Upper lobe of left lung (tissue), 6 donors: Measurements from ENCODE around the gene ZNF678. TPM values are rescaled to one million over a fixed set of nuclear protein-coding genes. Genes with fewer than 3 reads are reported as not detected.

ENCODE experiments used
- ATAC-seq, 2 donors: fragments of 200-7000 bp; cut with Tn5 transposase; one replicate each; pipeline ENCODE4 v1.9.1; 2022; ENCODE audit warnings: mild to moderate bottlenecking in 2 of 2, moderate library complexity in 2 of 2; ENCODE audit not compliant: low FRiP score in 2 of 2
- DNase-seq, 2 donors: peaks; one replicate each; pipeline ENCODE4 v3.0.0-alpha.2; 2019 to 2020
- H3K27ac ChIP-seq, 4 donors: fragments of 200-600 bp; sonication (generic); one replicate each; pipeline ENCODE4 v1.5.1; 2016 to 2019
- H3K27me3 ChIP-seq, 4 donors: fragments of 200-600 bp; sonication (generic); one replicate each; pipeline ENCODE4 v1.5.1; 2017 to 2019
- H3K36me3 ChIP-seq, 4 donors: fragments of 200-600 bp; sonication (generic); one replicate each; pipeline ENCODE4 v1.5.1; 2016 to 2019
- H3K4me1 ChIP-seq, 4 donors: fragments of 200-600 bp; sonication (generic); one replicate each; pipeline ENCODE4 v1.5.1; 2018 to 2019
- H3K4me3 ChIP-seq, 4 donors: fragments of 200-600 bp; sonication (generic); one replicate each; pipeline ENCODE4 v1.5.1; 2017 to 2019; ENCODE audit warnings: mild to moderate bottlenecking in 2 of 4, moderate library complexity in 1 of 4
- H3K9me3 ChIP-seq, 4 donors: fragments of 200-600 bp; sonication (generic); one replicate each; pipeline ENCODE4 v1.5.1; 2018 to 2019
- EP300 ChIP-seq, 4 donors: sonication (generic); formaldehyde crosslinking; IDR thresholded peaks; one replicate each; pipeline ENCODE4 v1.5.1; 2017; ENCODE audit warnings: antibody characterized with exemption in 4 of 4, control low read depth in 2 of 4
- POLR2A ChIP-seq, 4 donors: fragments of 450-650 bp; IDR thresholded peaks; one replicate each; pipeline ENCODE4 v1.5.1; 2016 to 2017; ENCODE audit warnings: antibody characterized with exemption in 4 of 4, mild to moderate bottlenecking in 2 of 4
- POLR2AphosphoS5 ChIP-seq, 2 donors: sonication (generic); formaldehyde crosslinking; IDR thresholded peaks; one replicate each; pipeline ENCODE4 v1.5.1; 2017; ENCODE audit warnings: antibody characterized with exemption in 2 of 2
- WGBS, 2 donors: methylation state at CpG; one replicate each; pipeline ENCODE4 v1.1.5; 2017 to 2018; 5-methylcytosine and 5-hydroxymethylcytosine counted together
- total RNA-seq, 6 donors: library from RNA; depleted of rRNA in 4 of 6; stranded (reverse); fragments of >200 nt in 4 of 6; gene quantifications; one replicate each; pipeline versions ENCODE4 v1.1.0 to v1.2.1, GENCODE V29; 2016 to 2021
- TF ChIP-seq, protein P1 (sequence below), 6 experiments: fragments of 450-650 bp in 4 of 6; fragments of 200-600 bp in 2 of 6; sonication (generic) in 2 of 6; IDR thresholded peaks; one replicate each; pipeline ENCODE4 v1.5.1; 2016 to 2019; ENCODE audit warnings: antibody characterized with exemption in 6 of 6
- donor health status: DM: no; HTN: no; CAD: no; lungs with moderate emphysema.
- donor health status: DM: no; HTN: yes; CAD: no; lungs with severe emphysema.

The ZNF678 gene
- total RNA-seq, 6 donors from 2014 or later, result 3.9 to 50.3 (median 7.8) TPM

DNA sequence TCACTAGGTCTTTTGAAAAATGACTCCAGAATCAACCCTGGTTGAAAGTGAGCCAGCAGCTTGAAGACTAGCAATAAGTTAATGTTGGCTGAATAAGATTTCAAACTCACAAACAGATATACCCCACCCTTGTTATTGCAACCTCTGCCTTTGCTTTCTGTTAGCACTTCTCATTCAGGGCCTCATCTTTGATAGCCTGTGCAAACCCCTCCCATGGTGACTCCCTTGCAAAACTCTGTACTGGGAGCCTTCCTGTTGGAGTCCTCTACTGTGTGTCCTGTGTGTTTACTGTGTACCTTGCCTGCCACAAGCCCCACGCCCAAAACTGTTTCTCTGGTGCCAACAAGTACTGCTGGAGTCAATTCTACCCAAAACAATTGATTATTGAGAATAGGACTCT lies 50.2 kb downstream of the ZNF678 start:
- Histone ChIP-seq H3K4me1 (no peaks in the 10 kb centered on the region), H3K9me3 (peaks cover 4 to 77% (median 53%) of the 10 kb centered on the region in 4 donors), H3K27me3 (no peaks in the 10 kb centered on the region), H3K27ac (no peak overlapping the region), H3K36me3 (peaks cover 0 to 17% (median 8%) of the 10 kb centered on the region in 4 donors), H3K4me3 (no peak overlapping the region)
- DNase-seq (no peak), ATAC-seq (no peak)
- TF ChIP-seq, protein P1, sequence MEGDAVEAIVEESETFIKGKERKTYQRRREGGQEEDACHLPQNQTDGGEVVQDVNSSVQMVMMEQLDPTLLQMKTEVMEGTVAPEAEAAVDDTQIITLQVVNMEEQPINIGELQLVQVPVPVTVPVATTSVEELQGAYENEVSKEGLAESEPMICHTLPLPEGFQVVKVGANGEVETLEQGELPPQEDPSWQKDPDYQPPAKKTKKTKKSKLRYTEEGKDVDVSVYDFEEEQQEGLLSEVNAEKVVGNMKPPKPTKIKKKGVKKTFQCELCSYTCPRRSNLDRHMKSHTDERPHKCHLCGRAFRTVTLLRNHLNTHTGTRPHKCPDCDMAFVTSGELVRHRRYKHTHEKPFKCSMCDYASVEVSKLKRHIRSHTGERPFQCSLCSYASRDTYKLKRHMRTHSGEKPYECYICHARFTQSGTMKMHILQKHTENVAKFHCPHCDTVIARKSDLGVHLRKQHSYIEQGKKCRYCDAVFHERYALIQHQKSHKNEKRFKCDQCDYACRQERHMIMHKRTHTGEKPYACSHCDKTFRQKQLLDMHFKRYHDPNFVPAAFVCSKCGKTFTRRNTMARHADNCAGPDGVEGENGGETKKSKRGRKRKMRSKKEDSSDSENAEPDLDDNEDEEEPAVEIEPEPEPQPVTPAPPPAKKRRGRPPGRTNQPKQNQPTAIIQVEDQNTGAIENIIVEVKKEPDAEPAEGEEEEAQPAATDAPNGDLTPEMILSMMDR (IDR thresholded peaks at IDR 0.05), result no peak
- no peak for TF ChIP-seq EP300 (IDR thresholded peaks at IDR 0.05)
- TF ChIP-seq POLR2A (IDR thresholded peaks at IDR 0.05), result no peak
- TF ChIP-seq POLR2AphosphoS5 (IDR thresholded peaks at IDR 0.05), result no peak
- WGBS, 2 donors, result 92 to 95% methylated on average over 1 of the region's 1 CpG

DNA sequence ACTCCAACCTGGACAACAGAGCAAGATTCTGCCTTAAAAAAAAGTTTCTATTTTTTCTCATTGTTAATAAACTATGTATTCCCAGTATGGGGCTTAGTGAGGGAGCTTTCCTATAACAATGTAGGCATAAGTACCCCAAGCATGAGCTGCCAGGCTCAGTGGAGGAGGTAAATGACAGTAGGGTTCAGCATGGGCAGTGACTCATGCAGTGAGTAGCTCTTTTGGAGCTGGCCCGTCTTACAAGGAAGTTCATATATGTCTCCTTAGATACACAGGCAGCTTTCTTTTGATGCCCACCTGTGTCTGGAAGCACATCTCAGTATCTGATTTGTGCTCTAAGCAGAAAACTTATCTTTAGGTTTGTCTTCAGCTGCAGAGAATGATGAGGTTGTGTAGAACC lies 57.9 kb downstream of the ZNF678 start:
- peaks cover 0 to 5% (median 0%) of the 10 kb centered on the region in 4 donors for H3K36me3 ChIP-seq
- no peaks in the 10 kb centered on the region for H3K4me1 ChIP-seq
- DNase-seq (no peak), ATAC-seq (no peak)
- TF ChIP-seq, protein P1 (IDR thresholded peaks at IDR 0.05), result no peak
- TF ChIP-seq EP300 (IDR thresholded peaks at IDR 0.05), result no peak
- TF ChIP-seq POLR2A (IDR thresholded peaks at IDR 0.05), result no peak
- TF ChIP-seq POLR2AphosphoS5 (IDR thresholded peaks at IDR 0.05), result no peak
- H3K4me3 ChIP-seq, result no peak overlapping the region
- WGBS, 2 donors, result 86 to 100% methylated on average over 1 of the region's 1 CpG
- H3K27ac ChIP-seq, result no peak overlapping the region
- H3K27me3 ChIP-seq, result no peaks in the 10 kb centered on the region
- peaks cover 0 to 90% (median 63%) of the 10 kb centered on the region in 4 donors for H3K9me3 ChIP-seq

DNA sequence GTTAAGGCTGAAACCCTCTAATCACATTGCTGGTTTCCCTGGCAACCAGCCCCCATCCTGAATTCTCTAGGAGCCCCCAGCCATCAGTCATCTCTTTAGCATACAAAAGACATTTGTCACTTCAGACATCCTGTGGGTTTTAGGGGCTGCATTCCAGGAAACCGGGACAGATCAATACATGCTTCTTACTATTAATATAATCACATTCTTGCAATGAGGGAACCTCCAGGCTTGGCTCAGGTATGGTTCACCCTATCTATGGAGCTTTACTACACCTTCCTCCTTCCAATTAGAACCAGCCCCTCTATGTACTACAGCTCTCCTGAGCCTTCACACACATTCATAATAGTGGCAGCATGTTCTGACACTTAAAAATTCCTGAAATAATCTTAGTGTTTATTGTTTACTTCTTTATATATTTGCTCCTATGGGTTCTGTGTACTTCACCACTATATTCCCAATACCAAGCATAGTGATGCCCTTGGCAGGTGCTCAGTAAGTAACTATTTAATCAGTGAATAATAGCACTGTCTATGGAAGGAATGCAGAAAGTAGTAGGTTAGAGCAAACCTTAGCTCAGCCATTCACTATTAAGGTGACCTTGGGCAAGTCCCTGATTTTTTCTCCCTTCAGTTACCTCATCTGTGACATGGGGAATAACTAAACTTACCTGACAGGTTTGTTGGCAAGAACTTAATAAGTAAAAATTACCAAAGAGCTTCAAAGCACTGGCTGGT lies 59.6 kb downstream of the ZNF678 start:
- H3K4me3 ChIP-seq, result no peak overlapping the region
- no peaks in the 10 kb centered on the region for H3K27me3 ChIP-seq
- H3K4me1 ChIP-seq, result no peaks in the 10 kb centered on the region
- WGBS, 2 donors, result 94 to 96% methylated on average over 1 of the region's 1 CpG
- H3K9me3 ChIP-seq, result peaks cover 0 to 89% (median 63%) of the 10 kb centered on the region in 4 donors
- TF ChIP-seq EP300 (IDR thresholded peaks at IDR 0.05) (no peak), POLR2A (IDR thresholded peaks at IDR 0.05) (no peak), POLR2AphosphoS5 (IDR thresholded peaks at IDR 0.05) (no peak)
- TF ChIP-seq, protein P1 (IDR thresholded peaks at IDR 0.05), result no peak
- ATAC-seq (no peak), DNase-seq (no peak)
- no peak overlapping the region for H3K27ac ChIP-seq
- H3K36me3 ChIP-seq, result peaks cover 0 to 5% (median 0%) of the 10 kb centered on the region in 4 donors

DNA sequence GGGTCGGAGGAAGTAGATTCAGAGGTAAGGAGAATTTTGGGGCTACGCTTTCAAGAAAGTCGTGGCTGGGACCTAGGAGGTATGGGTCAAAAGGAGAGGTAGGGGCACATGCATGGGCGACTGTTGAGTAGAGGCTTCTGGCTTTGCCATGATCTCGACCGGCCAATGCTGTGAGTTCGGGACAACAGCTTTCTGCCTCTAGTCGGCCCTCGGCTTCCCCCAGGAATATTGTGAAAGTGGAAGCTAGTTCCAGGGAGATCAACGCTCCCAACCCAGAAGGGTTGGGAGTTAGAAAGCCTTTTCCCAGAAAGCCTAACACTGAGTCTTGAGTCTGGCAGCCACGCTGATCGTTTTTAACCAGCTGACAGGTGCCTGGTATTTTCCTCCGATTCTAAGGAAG lies 69.0 kb downstream of the ZNF678 start:
- Histone ChIP-seq H3K27me3 (no peaks in the 10 kb centered on the region), H3K36me3 (peaks cover 0 to 5% (median 1%) of the 10 kb centered on the region in 4 donors), H3K4me1 (no peaks in the 10 kb centered on the region), H3K4me3 (no peak overlapping the region), H3K27ac (no peak overlapping the region), H3K9me3 (peaks cover 3 to 94% (median 83%) of the 10 kb centered on the region in 4 donors)
- WGBS, 2 donors, result 94 to 98% methylated on average over 13 of the region's 13 CpGs
- ATAC-seq, result no peak
- TF ChIP-seq POLR2A (IDR thresholded peaks at IDR 0.05), result no peak
- no peak for TF ChIP-seq EP300 (IDR thresholded peaks at IDR 0.05)
- TF ChIP-seq, protein P1 (IDR thresholded peaks at IDR 0.05), result no peak
- TF ChIP-seq POLR2AphosphoS5 (IDR thresholded peaks at IDR 0.05), result no peak
- DNase-seq, result no peak

DNA sequence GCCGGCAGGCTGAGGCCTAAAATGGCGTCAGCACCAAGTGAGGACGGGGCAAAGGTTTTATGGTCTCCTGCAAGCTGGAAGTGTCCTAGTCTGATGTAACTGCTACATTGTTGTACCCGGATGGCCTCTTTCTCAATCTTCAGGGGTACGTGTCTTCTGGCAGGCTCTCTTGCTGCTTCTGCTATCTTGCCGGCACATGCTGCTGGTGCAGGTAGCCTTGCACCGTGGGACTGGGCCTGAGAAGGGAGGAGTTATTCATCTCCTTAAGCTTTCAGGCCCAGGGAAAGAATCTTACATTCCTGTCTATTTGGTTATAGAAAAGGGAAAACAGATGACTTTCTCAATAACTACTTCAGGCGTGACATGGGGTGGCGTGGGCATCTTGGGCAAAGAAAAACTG lies 72.2 kb downstream of the ZNF678 start:
- H3K4me1 ChIP-seq, result no peaks in the 10 kb centered on the region
- no peak for TF ChIP-seq POLR2AphosphoS5 (IDR thresholded peaks at IDR 0.05)
- TF ChIP-seq EP300 (IDR thresholded peaks at IDR 0.05), result no peak
- TF ChIP-seq, protein P1 (IDR thresholded peaks at IDR 0.05), result no peak
- WGBS, 2 donors, result 98 to 99% methylated on average over 9 of the region's 9 CpGs
- peaks cover 27 to 95% (median 94%) of the 10 kb centered on the region in 4 donors for H3K9me3 ChIP-seq
- ATAC-seq (no peak), DNase-seq (no peak)
- H3K36me3 ChIP-seq, result peaks cover 0 to 5% (median 1%) of the 10 kb centered on the region in 4 donors
- no peak overlapping the region for H3K4me3 ChIP-seq
- H3K27me3 ChIP-seq, result no peaks in the 10 kb centered on the region
- no peak overlapping the region for H3K27ac ChIP-seq
